ENCODE data around the gene SYCE3. TPM values are rescaled to one million over a fixed set of nuclear protein-coding genes. Genes with fewer than 3 reads are reported as not detected.
"Not testable (repeated sequence)": the region's sequence is repeated elsewhere in the genome, so short reads cannot be mapped to it uniquely, and the experiment has no call there.

Gene SYCE3
- total RNA-seq, 1 donor from 2014 or later, result not detected

DNA sequence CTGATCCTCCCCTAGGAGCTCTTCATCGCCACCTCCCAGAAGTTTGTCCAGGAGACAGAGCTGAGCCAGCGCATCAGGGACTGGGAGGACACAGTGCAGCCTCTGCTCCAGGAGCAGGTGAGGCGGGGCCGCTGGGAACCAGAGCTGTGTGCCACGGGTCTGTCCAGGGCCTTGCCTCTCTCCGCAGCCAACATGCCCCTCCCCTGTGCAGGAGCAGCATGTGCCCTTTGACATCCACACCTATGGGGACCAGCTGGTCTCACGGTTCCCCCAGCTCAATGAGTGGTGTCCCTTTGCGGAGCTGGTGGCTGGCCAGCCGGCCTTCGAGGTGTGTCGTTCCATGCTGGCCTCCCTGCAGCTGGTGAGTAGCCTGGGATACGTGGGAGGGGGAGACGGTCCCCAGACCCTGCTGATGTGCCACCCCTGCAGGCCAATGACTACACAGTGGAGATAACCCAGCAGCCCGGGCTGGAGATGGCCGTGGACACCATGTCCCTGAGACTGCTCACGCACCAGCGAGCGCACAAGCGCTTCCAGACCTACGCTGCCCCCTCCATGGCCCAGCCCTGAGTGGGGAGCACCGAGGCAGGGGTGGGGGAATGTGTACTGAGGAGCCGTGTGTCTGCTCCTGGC, 39.8 kb downstream of the SYCE3 start:
- DNase-seq (ENCODE audit: low spot score), result no peak

GRCh38 chr22:50522208-50522805, 40.4 kb downstream of the SYCE3 start:
- no peak for DNase-seq (ENCODE audit: low spot score)

GRCh38 chr22:50521710-50522109, 41.0 kb downstream of the SYCE3 start:
- no peak for DNase-seq (ENCODE audit: low spot score)

- DNase-seq (ENCODE audit: low spot score), result no peak
Measured at GRCh38 chr22:50520826-50521453, 41.8 kb downstream of the SYCE3 start.

DNA sequence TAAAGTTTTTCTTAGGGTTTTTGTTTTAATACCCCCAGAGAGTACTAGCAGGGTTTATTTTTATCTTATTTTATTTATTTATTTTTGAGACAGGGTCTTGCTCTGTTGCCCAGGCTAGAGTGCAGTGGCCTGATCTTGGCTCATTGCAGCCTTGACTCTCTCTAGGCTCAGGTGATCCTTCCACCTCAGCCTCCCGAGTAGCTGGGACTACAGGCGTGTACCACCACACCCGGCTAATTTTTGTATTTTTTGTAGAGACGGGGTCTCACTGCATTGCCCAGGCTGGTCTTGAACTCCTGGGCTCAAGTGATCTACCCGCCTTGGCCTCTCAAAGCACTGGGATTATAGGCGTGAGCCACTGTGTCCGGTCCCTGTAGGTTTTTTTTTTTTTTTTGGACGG, 42.5 kb downstream of the SYCE3 start:
- not testable (repeated sequence) for DNase-seq (ENCODE audit: low spot score)

- no peak for DNase-seq (ENCODE audit: low spot score)
Measured at GRCh38 chr22:50519151-50519550, 43.6 kb downstream of the SYCE3 start.

DNA sequence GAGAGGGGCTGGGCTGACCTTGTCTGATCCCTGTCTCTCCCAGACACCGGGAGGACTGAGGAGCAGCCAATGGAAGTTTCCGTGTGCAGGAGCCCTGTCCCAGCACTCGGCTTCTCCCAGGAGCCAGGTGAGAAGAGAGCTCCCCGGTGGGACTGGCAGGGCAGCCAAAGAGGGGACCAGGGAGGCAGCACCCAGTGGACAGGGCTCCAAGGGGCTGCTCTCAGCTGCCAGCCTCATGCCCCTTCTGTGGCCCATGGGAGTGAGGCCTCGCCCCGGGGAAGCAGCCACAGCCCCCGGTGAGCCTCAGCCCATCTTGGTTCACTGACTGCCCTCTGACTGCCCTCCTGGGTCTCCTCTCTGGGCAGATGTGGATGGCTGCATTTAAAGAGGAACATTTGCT, 44.1 kb downstream of the SYCE3 start:
- DNase-seq (ENCODE audit: low spot score), result no peak

GRCh38 chr22:50517495-50518260, 45.0 kb downstream of the SYCE3 start:
- DNase-seq (ENCODE audit: low spot score), result no peak

- DNase-seq (ENCODE audit: low spot score), result no peak
Measured at GRCh38 chr22:50516891-50517290, 45.8 kb downstream of the SYCE3 start.

GRCh38 chr22:50516068-50516467, 46.7 kb downstream of the SYCE3 start:
- DNase-seq (ENCODE audit: low spot score), result no peak

DNA sequence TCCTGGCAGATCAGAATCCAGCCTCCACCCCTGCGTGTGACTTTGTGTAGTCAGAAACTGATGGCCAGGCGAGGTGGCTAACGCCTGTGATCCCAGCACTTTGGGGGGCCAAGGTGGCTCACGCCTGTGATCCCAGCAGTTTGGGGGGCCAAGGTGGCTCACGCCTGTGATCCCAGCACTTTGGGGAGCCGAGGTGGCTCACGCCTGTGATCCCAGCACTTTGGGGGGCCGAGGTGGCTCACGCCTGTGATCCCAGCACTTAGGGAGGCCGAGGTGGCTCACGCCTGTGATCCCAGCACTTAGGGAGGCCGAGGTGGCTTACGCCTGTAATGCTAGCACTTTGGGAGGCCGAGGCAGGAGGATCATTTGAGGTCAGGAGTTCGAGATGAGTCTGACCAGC, 49.5 kb downstream of the SYCE3 start:
- DNase-seq (ENCODE audit: low spot score), result no peak

DNA sequence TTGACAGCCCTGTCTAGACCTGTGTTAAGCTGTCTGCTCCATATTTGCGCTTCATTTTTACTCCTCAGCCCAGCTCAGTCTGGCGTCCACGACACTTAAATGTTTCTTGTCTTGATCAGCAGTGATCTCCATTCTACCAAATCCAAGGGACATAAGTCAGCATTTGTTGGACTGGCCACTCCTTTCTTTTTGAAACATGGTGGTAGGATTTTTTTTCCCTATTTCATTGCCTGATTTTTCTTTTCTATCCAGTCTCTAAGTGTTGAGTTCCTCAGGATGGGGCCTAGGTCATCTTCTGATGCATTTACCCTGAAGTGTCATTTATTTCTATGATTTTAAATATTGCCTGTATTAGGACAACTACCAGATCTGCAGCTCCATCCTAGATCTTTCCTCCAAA, 53.8 kb downstream of the SYCE3 start:
- DNase-seq (ENCODE audit: low spot score), result no peak

DNA sequence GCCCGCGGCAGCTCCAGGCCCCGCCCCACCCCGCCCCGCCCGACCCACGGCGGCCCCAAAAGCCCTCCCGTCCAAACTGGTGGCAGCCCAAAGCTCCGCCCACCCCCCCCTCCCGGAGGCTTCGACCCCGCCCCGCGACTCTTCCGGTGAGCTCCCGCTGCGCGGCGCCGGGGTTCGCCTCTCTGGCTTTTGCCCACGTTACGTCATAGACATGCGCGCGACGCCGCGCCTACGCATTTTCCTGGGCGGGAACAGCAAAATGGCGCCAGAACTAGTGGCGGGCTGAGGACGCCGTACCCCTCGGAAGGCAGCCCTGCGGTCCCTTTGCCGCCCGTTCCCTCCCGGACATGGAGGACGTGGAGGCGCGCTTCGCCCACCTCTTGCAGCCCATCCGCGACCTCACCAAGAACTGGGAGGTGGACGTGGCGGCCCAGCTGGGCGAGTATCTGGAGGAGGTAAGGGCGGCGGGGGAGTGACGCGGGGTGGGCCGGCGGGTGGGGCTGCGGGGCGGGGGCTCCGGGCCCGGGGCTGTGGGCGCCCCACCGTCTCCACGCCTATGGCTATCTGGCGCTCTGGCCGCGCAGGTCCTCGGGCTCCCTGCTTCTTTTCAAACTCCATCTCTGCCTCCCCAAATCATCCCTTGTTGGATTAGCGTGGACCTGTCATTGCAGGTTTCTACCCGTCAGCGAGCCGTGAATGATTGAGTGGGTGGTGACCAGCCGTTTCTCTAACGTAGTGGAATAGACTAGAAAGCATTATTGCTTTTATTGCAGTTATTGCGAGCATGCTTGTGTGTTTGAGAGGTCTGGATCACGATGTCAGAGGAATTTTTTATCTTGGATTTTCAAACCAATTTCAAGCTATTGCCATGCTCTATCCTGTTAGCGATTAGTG, 54.5 kb downstream of the SYCE3 start, which contains the start of gene NCAPH2:
TSS of gene NCAPH2 (plus strand) at position 234 of the 894 bp plus-strand sequence. CDS start at position 348, 114 bp downstream.
- peak; percentile 99 for DNase-seq (ENCODE audit: low spot score)

- DNase-seq (ENCODE audit: low spot score), result peak; percentile 98
Measured at GRCh38 chr22:50507421-50507990, 55.2 kb downstream of the SYCE3 start, which contains the start of gene LMF2. TSS of gene LMF2 (minus strand) at chr22:50507702. CDS start at chr22:50507675, 27 bp downstream.

DNA sequence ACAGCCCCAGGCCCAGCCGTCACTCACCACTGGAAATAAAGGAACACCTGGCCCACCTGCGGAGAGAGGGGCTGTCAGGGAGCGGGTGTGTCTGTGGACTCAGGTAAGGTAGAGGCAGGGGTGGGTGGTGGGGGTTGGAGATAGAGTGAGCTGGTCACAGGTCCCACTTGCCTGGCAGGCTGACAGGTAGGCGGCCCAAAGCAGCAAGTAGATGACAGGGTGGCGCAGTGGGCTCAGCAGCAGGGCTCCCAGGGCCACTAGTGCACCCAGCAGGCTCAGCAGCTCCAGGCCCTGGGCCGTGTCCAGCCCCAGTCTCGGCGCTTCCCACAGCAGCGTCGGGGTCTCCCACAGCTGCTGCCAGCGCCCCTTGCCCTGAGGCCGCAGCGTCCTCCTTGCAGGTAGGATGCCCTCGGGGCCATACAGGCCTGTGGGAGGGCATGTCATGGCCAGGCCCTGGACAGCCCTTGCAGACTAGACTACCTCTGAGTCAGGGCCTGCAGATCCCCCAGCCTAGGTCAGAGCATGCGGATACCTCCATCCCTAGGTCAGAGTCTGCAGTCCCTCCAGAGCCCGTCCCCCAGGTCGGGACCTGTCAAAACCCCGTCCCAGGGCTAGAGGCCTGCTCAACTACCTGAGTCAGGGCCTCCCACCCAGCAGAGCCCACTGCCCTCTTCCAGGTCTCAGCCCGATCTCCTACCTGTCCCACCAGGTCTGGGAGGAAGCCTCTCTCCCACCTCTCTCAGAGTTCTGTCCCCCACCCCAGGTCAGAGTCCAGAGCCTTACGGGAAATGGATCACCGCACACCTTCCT, 55.9 kb downstream of the SYCE3 start:
- no peak for DNase-seq (ENCODE audit: low spot score)

- DNase-seq (ENCODE audit: low spot score), result no peak
Measured at GRCh38 chr22:50505776-50506610, 56.7 kb downstream of the SYCE3 start.

- no peak for DNase-seq (ENCODE audit: low spot score)
Measured at GRCh38 chr22:50505276-50505775, 57.4 kb downstream of the SYCE3 start.

All from mesenteric fat pad (tissue), 1 donor.